HL-60 (cell line): ENCODE results near the gene MYMK.

ENCODE experiments used
- CTCF ChIP-seq: IDR thresholded peaks from one replicate; pipeline ENCODE4 v1.5.1; 2011; ENCODE audit warnings: low read length, control low read depth, inconsistent platforms; ENCODE audit not compliant: insufficient read depth
- GABPA ChIP-seq: IDR thresholded peaks from 2 replicates; pipeline ENCODE4 v1.6.1; 2012; ENCODE audit warnings: low read depth
- POLR2AphosphoS5 ChIP-seq: IDR thresholded peaks from 2 replicates; pipeline ENCODE4 v1.6.1; 2012; ENCODE audit warnings: low read depth
- REST ChIP-seq: IDR thresholded peaks from 2 replicates; pipeline ENCODE4 v1.6.1; 2012; ENCODE audit warnings: low read depth; ENCODE audit not compliant: insufficient replicate concordance
- SPI1 ChIP-seq: IDR thresholded peaks from 2 replicates; pipeline ENCODE4 v1.6.1; 2012; ENCODE audit warnings: low read depth, mild to moderate bottlenecking, borderline replicate concordance

GRCh38 chr9:133552236-133552635 is 27.5 kb upstream of the MYMK start:
- TF ChIP-seq CTCF (no peak), GABPA (no peak), POLR2AphosphoS5 (no peak), SPI1 (no peak), REST (no peak)
